ENCODE results near the gene SLC18A2. TPM values are rescaled to one million over a fixed set of nuclear protein-coding genes. Genes with fewer than 3 reads are reported as not detected.
"Not testable (repeated sequence)": the region's sequence is repeated elsewhere in the genome, so short reads cannot be mapped to it uniquely, and the experiment has no call there.

The SLC18A2 gene
- total RNA-seq, 2 experiments from 2014 or later: not detected

- H3K4me3 Mint-ChIP-seq: no peak overlapping the region
- no peak overlapping the region for H3K27ac Mint-ChIP-seq
- peaks cover 18% of the 10 kb centered on the region for H3K36me3 Mint-ChIP-seq (ENCODE audit: low read depth)
- POLR2A ChIA-PET: no interaction called here
- no peaks in the 10 kb centered on the region for H3K27me3 Mint-ChIP-seq (ENCODE audit: low read depth)
- H3K9me3 Mint-ChIP-seq (ENCODE audit: insufficient read depth): peaks cover 13% of the 10 kb centered on the region
- ATAC-seq (no peak), DNase-seq (no peak)
- H3K4me1 Mint-ChIP-seq (ENCODE audit: low read depth): no peaks in the 10 kb centered on the region
- CTCF ChIA-PET: interaction anchor here (1.3 to 2.8 kb wide), 2 partner anchors 21 to 81 kb away, joined by 4 to 9 read pairs; no protein-coding TSS in a partner anchor
These were observed 57.3 kb downstream of the SLC18A2 start for GRCh38 chr10:117298219-117298618.

GRCh38 chr10:117299435-117299834 lies 58.5 kb downstream of the SLC18A2 start:
- CTCF ChIA-PET: interaction anchor here (1.3 to 2.8 kb wide), 2 partner anchors 20 to 83 kb away, joined by 4 to 9 read pairs; no protein-coding TSS in a partner anchor
- DNase-seq (no peak), ATAC-seq (no peak)
- Mint-ChIP-seq H3K4me1 (ENCODE audit: low read depth) (no peaks in the 10 kb centered on the region), H3K27ac (no peak overlapping the region), H3K9me3 (ENCODE audit: insufficient read depth) (peaks cover 13% of the 10 kb centered on the region), H3K36me3 (ENCODE audit: low read depth) (peaks cover 23% of the 10 kb centered on the region), H3K4me3 (no peak overlapping the region), H3K27me3 (ENCODE audit: low read depth) (no peaks in the 10 kb centered on the region)
- POLR2A ChIA-PET: no interaction called here

DNA sequence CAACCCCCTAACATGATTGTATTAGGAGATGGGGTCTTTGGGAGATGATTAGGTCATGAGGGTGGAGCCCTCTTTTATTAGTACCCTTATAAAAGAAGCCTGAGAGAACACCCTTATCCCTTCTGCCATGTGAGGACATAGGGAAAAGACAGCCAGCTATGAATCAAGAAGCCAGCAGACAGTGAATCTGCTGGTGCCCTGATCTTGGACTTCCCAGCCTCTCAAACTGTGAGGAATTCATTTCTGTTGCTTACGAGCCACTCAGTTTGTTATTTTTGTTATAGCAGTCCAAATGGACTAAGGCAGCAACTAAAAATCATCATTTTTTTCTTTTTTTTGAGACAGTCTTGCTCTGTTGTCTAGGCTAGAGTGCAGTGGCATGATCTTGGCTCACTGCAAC lies 59.8 kb downstream of the SLC18A2 start:
- Mint-ChIP-seq H3K27me3 (ENCODE audit: low read depth) (no peaks in the 10 kb centered on the region), H3K4me1 (ENCODE audit: low read depth) (no peaks in the 10 kb centered on the region), H3K27ac (no peak overlapping the region), H3K4me3 (no peak overlapping the region), H3K36me3 (ENCODE audit: low read depth) (peaks cover 24% of the 10 kb centered on the region), H3K9me3 (ENCODE audit: insufficient read depth) (peaks cover 13% of the 10 kb centered on the region)
- CTCF ChIA-PET: interaction anchor here (1.9 kb wide), 1 partner anchor 18 kb away, joined by 4 read pairs; no protein-coding TSS in a partner anchor
- DNase-seq (no peak), ATAC-seq (no peak)
- POLR2A ChIA-PET: no interaction called here

- POLR2A ChIA-PET; H3K4me3 Mint-ChIP-seq; H3K27ac Mint-ChIP-seq; DNase-seq; H3K27me3 Mint-ChIP-seq (ENCODE audit: low read depth); ATAC-seq; H3K4me1 Mint-ChIP-seq (ENCODE audit: low read depth): not testable (repeated sequence)
- H3K36me3 Mint-ChIP-seq (ENCODE audit: low read depth): peaks cover 27% of the 10 kb centered on the region
- CTCF ChIA-PET: interaction anchor here (1.4 kb wide), 1 partner anchor 86 kb away, joined by 3 read pairs; no protein-coding TSS in a partner anchor
- peaks cover 13% of the 10 kb centered on the region for H3K9me3 Mint-ChIP-seq (ENCODE audit: insufficient read depth)
These were observed 62.5 kb downstream of the SLC18A2 start for GRCh38 chr10:117303451-117303850.

DNA sequence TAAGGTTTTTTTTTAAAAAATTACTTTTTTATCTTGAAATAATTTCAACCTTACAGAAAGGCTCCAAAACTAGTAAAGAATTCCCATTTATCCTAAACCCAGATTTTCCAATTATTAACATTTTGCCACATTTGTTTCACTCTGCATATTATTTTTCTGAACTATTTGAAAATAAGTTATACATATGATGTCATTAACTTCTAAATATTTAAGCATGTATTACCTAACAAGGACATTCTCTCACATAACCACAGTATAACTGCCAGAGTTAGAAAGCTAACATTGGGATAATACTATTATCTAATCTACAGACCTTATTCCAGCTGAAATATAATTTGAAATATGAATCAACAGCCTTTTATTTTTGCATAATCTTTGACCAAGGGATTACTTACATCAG lies 65.8 kb downstream of the SLC18A2 start:
- no peaks in the 10 kb centered on the region for H3K27me3 Mint-ChIP-seq (ENCODE audit: low read depth)
- ChIA-PET POLR2A (no interaction called here), CTCF (no interaction called here)
- no peaks in the 10 kb centered on the region for H3K9me3 Mint-ChIP-seq (ENCODE audit: insufficient read depth)
- peaks cover 23% of the 10 kb centered on the region for H3K36me3 Mint-ChIP-seq (ENCODE audit: low read depth)
- DNase-seq (no peak), ATAC-seq (no peak)
- no peak overlapping the region for H3K4me3 Mint-ChIP-seq
- no peaks in the 10 kb centered on the region for H3K4me1 Mint-ChIP-seq (ENCODE audit: low read depth)
- H3K27ac Mint-ChIP-seq: no peak overlapping the region

- ChIA-PET CTCF (interaction anchor here (3.7 kb wide), 1 partner anchor 9 kb away, joined by 19 read pairs; no protein-coding TSS in a partner anchor), POLR2A (no interaction called here)
- Mint-ChIP-seq H3K4me3 (no peak overlapping the region), H3K9me3 (ENCODE audit: insufficient read depth) (no peaks in the 10 kb centered on the region), H3K27ac (no peak overlapping the region), H3K4me1 (ENCODE audit: low read depth) (no peaks in the 10 kb centered on the region), H3K27me3 (ENCODE audit: low read depth) (no peaks in the 10 kb centered on the region), H3K36me3 (ENCODE audit: low read depth) (peaks cover 9% of the 10 kb centered on the region)
- no peak for ATAC-seq
- DNase-seq: no peak
These were observed 70.3 kb downstream of the SLC18A2 start for GRCh38 chr10:117311261-117311660.

DNA sequence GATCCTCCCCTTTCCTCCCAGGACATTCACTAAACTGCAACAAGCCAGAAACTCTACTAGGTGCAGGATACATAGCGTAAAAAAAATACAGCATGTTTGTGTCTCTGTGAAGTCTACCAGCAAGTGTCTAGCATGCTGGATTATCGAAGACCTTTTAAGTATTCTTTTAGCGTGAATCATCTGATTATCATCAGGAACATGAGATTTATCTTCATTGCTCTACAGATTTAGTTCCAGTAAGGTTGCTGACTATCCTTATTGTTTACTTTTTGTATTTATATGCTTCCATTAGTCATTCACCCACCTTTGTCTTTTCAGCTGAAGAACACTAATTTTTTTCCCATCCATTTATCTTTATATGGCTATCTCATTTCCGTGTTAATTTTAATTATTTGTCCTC lies 71.5 kb downstream of the SLC18A2 start:
- Mint-ChIP-seq H3K9me3 (ENCODE audit: insufficient read depth) (no peaks in the 10 kb centered on the region), H3K27ac (no peak overlapping the region), H3K4me1 (ENCODE audit: low read depth) (no peaks in the 10 kb centered on the region), H3K27me3 (ENCODE audit: low read depth) (no peaks in the 10 kb centered on the region), H3K4me3 (no peak overlapping the region), H3K36me3 (ENCODE audit: low read depth) (peaks cover 6% of the 10 kb centered on the region)
- ATAC-seq: no peak
- ChIA-PET POLR2A (no interaction called here), CTCF (interaction anchor here (2.7 kb wide), 1 partner anchor 96 kb away, joined by 12 read pairs; no protein-coding TSS in a partner anchor)
- no peak for DNase-seq

DNA sequence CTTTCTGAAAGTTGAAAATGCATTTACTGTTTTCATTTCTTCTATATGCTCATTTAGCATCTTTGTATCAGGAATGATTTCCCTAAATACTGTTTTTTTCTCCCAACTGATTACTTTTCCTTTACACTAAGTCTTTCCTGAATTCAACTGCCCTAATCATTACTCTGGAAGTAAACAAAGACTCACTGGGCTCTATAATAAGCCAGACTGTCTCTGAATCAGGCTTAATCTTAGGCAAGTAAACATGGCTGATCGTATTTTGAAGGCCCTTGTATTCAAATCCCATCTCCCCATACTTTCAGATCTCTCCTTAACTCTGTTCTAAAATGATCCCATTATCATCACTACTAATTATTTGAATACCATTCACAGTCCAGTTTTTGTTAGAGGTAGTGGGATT lies 72.7 kb downstream of the SLC18A2 start:
- Mint-ChIP-seq H3K4me3 (no peak overlapping the region), H3K36me3 (ENCODE audit: low read depth) (peaks cover 6% of the 10 kb centered on the region), H3K27me3 (ENCODE audit: low read depth) (no peaks in the 10 kb centered on the region), H3K27ac (no peak overlapping the region), H3K9me3 (ENCODE audit: insufficient read depth) (no peaks in the 10 kb centered on the region), H3K4me1 (ENCODE audit: low read depth) (no peaks in the 10 kb centered on the region)
- POLR2A ChIA-PET: no interaction called here
- DNase-seq (no peak), ATAC-seq (no peak)
- CTCF ChIA-PET: interaction anchor here (2.7 kb wide), 1 partner anchor 97 kb away, joined by 12 read pairs; no protein-coding TSS in a partner anchor

GRCh38 chr10:117316701-117317100 lies 75.8 kb downstream of the SLC18A2 start:
- Mint-ChIP-seq H3K36me3 (ENCODE audit: low read depth) (peaks cover 4% of the 10 kb centered on the region), H3K27ac (no peak overlapping the region), H3K4me1 (ENCODE audit: low read depth) (no peaks in the 10 kb centered on the region), H3K27me3 (ENCODE audit: low read depth) (no peaks in the 10 kb centered on the region), H3K9me3 (ENCODE audit: insufficient read depth) (no peaks in the 10 kb centered on the region), H3K4me3 (no peak overlapping the region)
- POLR2A ChIA-PET: no interaction called here
- CTCF ChIA-PET: interaction anchor here (1.4 to 2.3 kb wide), 2 partner anchors 22 to 100 kb away, joined by 3 to 13 read pairs; no protein-coding TSS in a partner anchor
- ATAC-seq (no peak), DNase-seq (no peak)

DNA sequence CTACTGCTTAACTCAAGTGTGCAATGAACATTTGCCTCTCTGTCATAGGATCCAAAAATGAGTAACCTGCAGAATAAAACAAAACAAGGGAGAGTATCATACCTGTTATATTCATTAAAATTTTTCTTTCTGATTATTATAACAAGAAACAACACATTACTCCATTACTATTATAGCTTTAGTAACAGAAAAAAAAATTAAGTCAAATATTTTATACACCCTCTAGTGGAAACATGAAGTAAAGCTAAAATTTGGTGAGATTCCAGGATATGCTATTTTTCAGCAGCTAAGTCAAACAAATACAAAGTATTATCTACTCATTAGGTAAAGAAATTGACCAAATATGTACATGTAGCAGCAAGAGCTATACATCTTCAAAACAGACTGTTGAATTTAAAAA lies 78.0 kb downstream of the SLC18A2 start:
- ChIA-PET POLR2A (interaction anchor here (0.5 kb wide), 1 partner anchor 76 kb away, joined by 5 read pairs; no protein-coding TSS in a partner anchor), CTCF (interaction anchor here (0.7 to 3.8 kb wide), 17 partner anchors 10 to 531 kb away, joined by 3 to 145 read pairs (median 5); no protein-coding TSS in a partner anchor)
- Mint-ChIP-seq H3K36me3 (ENCODE audit: low read depth) (no peaks in the 10 kb centered on the region), H3K27ac (no peak overlapping the region), H3K4me3 (no peak overlapping the region), H3K4me1 (ENCODE audit: low read depth) (no peaks in the 10 kb centered on the region), H3K27me3 (ENCODE audit: low read depth) (no peaks in the 10 kb centered on the region), H3K9me3 (ENCODE audit: insufficient read depth) (no peaks in the 10 kb centered on the region)
- ATAC-seq (no peak), DNase-seq (no peak)

DNA sequence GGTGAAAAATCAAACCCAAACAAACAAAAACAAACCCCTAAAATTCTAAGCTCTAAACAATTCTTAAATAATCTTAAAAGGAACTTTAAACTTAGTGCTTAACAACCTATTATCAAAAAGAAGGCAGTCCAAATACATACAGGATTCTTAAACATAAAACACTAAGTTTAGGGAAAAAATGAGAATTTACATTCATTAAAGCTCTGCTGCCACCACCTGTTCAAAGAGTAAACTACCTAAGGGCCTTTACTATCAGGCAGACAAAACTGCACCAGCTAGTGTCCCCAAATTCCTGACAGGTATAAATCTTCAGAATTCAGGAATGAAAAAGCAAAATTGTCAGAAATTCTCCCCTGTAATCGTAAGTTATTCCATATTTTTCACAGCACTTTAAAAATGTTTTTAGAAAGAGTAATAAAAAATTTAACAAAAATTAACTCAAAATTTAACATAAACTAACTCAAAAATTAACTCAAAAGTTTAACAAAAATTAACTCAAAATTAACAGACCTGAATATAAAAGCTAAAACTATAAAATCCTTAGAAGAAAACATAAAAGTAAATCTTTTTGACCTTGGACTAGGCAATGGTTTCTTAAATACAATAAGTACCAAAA lies 79.2 kb downstream of the SLC18A2 start:
- no peak for DNase-seq
- H3K4me1 Mint-ChIP-seq (ENCODE audit: low read depth): no peaks in the 10 kb centered on the region
- CTCF ChIA-PET: interaction anchor here (0.6 to 3.8 kb wide), 28 partner anchors 9 to 532 kb away, joined by 3 to 145 read pairs (median 3); no protein-coding TSS in a partner anchor
- no peak overlapping the region for H3K27ac Mint-ChIP-seq
- POLR2A ChIA-PET: no interaction called here
- ATAC-seq: no peak
- H3K9me3 Mint-ChIP-seq (ENCODE audit: insufficient read depth): no peaks in the 10 kb centered on the region
- H3K36me3 Mint-ChIP-seq (ENCODE audit: low read depth): no peaks in the 10 kb centered on the region
- no peaks in the 10 kb centered on the region for H3K27me3 Mint-ChIP-seq (ENCODE audit: low read depth)
- no peak overlapping the region for H3K4me3 Mint-ChIP-seq

GRCh38 chr10:117322260-117322659 lies 81.3 kb downstream of the SLC18A2 start:
- DNase-seq: no peak

More at GRCh38 chr10:117322260-117322659, 81.3 kb downstream of the SLC18A2 start:
- Mint-ChIP-seq H3K27ac (no peak overlapping the region), H3K9me3 (ENCODE audit: insufficient read depth) (no peaks in the 10 kb centered on the region), H3K27me3 (ENCODE audit: low read depth) (no peaks in the 10 kb centered on the region), H3K36me3 (ENCODE audit: low read depth) (peaks cover 8% of the 10 kb centered on the region), H3K4me1 (ENCODE audit: low read depth) (no peaks in the 10 kb centered on the region), H3K4me3 (no peak overlapping the region)
- CTCF ChIA-PET: interaction anchor here (0.9 to 2.8 kb wide), 2 partner anchors 23 to 105 kb away, joined by 3 to 27 read pairs; no protein-coding TSS in a partner anchor
- ATAC-seq: no peak
- POLR2A ChIA-PET: no interaction called here

Data from activated CD8-positive, alpha-beta T cell treated with anti-CD3 and anti-CD28 coated beads, Interleukin-2, amount 10 ng/mL, durations not matched to agents 7 days and 5 days (primary cell).